ENCODE measurements around the gene MINDY1.

- TF ChIP-seq CTCF (IDR thresholded peaks at IDR 0.05), result no peak
- TF ChIP-seq EZH2 (IDR thresholded peaks at IDR 0.05; ENCODE audit: borderline replicate concordance, insufficient read depth, low read depth, low read length, poor library complexity, severe bottlenecking), result no peak
These were observed 33.4 kb downstream of the MINDY1 start for GRCh38 chr1:150973258-150973835.

Data from B cell (primary cell).